Panc1 (cell line): ENCODE data around the gene CDADC1.

Experiments
- CTCF ChIP-seq: fragments of 450-650 bp; IDR thresholded peaks from 2 replicates; pipeline ENCODE4 v1.5.1; 2017; ENCODE audit warnings: mild to moderate bottlenecking
- POLR2AphosphoS5 ChIP-seq: IDR thresholded peaks from 2 replicates; pipeline ENCODE4 v1.6.1; 2012; ENCODE audit warnings: mild to moderate bottlenecking, low read depth, low read length, moderate library complexity

GRCh38 chr13:49292742-49293486 is 45.2 kb downstream of the CDADC1 start:
- no peak for TF ChIP-seq CTCF
- TF ChIP-seq POLR2AphosphoS5 = no peak
